Hepatic stellate cell (primary cell): ENCODE measurements around the gene CHD1.

ENCODE experiments used
- DNase-seq: peaks from one replicate; pipeline ENCODE4 v3.0.0; 2011; ENCODE audit warnings: low spot score

CHD1 gene

GRCh38 chr5:98899456-98899855 is 29.4 kb downstream of the CHD1 start:
- no peak for DNase-seq

GRCh38 chr5:98898743-98899142 is 30.1 kb downstream of the CHD1 start:
- DNase-seq = no peak

- DNase-seq = no peak
Observed at GRCh38 chr5:98891591-98891990, 37.2 kb downstream of the CHD1 start.

- no peak for DNase-seq
Observed at GRCh38 chr5:98880598-98880997, 48.2 kb downstream of the CHD1 start.

- DNase-seq = no peak
Observed at GRCh38 chr5:98880151-98880550, 48.7 kb downstream of the CHD1 start.

GRCh38 chr5:98877600-98877999 is 51.2 kb downstream of the CHD1 start:
- DNase-seq = no peak

GRCh38 chr5:98872674-98873073 is 56.1 kb downstream of the CHD1 start:
- no peak for DNase-seq

GRCh38 chr5:98865690-98866089 is 63.1 kb downstream of the CHD1 start:
- DNase-seq = no peak

GRCh38 chr5:98847054-98847453 is 81.8 kb downstream of the CHD1 start:
- DNase-seq = no peak

GRCh38 chr5:98846520-98846919 is 82.3 kb downstream of the CHD1 start:
- no peak for DNase-seq

- DNase-seq = no peak
Observed at GRCh38 chr5:98845878-98846277, 82.9 kb downstream of the CHD1 start.

GRCh38 chr5:98844865-98845264 is 83.9 kb downstream of the CHD1 start:
- DNase-seq = no peak

GRCh38 chr5:98843481-98843880 is 85.3 kb downstream of the CHD1 start:
- DNase-seq = no peak

- DNase-seq = no peak
Observed at GRCh38 chr5:98840946-98841345, 87.9 kb downstream of the CHD1 start.

- DNase-seq = peak; percentile 6
Observed at GRCh38 chr5:98839469-98840383, 89.1 kb downstream of the CHD1 start.

GRCh38 chr5:98836175-98836574 is 92.6 kb downstream of the CHD1 start:
- DNase-seq = no peak

GRCh38 chr5:98827588-98828284 is 101.1 kb downstream of the CHD1 start:
- DNase-seq = no peak

GRCh38 chr5:98827161-98827560 is 101.6 kb downstream of the CHD1 start:
- DNase-seq = peak; percentile 35

- DNase-seq = no peak
Observed at GRCh38 chr5:98825582-98826375, 103.0 kb downstream of the CHD1 start.

- DNase-seq = no peak
Observed at GRCh38 chr5:98816582-98817222, 112.1 kb downstream of the CHD1 start.

GRCh38 chr5:98813755-98814154 is 115.1 kb downstream of the CHD1 start:
- DNase-seq = no peak

- DNase-seq = no peak
Observed at GRCh38 chr5:98810206-98810605, 118.6 kb downstream of the CHD1 start.
